ENCODE measurements around the gene ATP2B2. TPM values are rescaled to one million over a fixed set of nuclear protein-coding genes. Genes with fewer than 3 reads are reported as not detected.

ATP2B2 gene
- total and polyA plus RNA-seq, 2 experiments from 2014 or later: 0.42 to 0.63 TPM

GRCh38 chr3:10444511-10444910, 60.9 kb downstream of the ATP2B2 start:
- H3K27me3 Mint-ChIP-seq (ENCODE audit: insufficient read depth, low read depth, poor library complexity): peaks cover 6% of the 10 kb centered on the region
- no peaks in the 10 kb centered on the region for H3K79me2 ChIP-seq (replicated peaks; ENCODE audit: insufficient read depth)
- DNase-seq (ENCODE audit: low spot score) (no peak), ATAC-seq (no peak)
- H3K4me3 Mint-ChIP-seq: no peak overlapping the region
- H3K36me3 ChIP-seq (ENCODE audit: insufficient read depth): no peaks in the 10 kb centered on the region
- H3K9me3 Mint-ChIP-seq: no peaks in the 10 kb centered on the region
- H3K4me1 Mint-ChIP-seq: peaks cover 7% of the 10 kb centered on the region
- H3K36me3 Mint-ChIP-seq (ENCODE audit: low read depth): no peaks in the 10 kb centered on the region
- no peaks in the 10 kb centered on the region for H4K20me1 ChIP-seq (replicated peaks; ENCODE audit: insufficient read depth)
- no peaks in the 10 kb centered on the region for H3K27me3 ChIP-seq (ENCODE audit: insufficient read depth)
- H3K4me3 ChIP-seq: no peak overlapping the region
- no peaks in the 10 kb centered on the region; the same call in 1 of the 2 replicates for H3K4me1 ChIP-seq (ENCODE audit: insufficient read depth)
- H3K27ac Mint-ChIP-seq: no peak overlapping the region
- no peak overlapping the region for H3K4me2 ChIP-seq
- no peak overlapping the region for H3K27ac ChIP-seq (ENCODE audit: low read depth)
- no peaks in the 10 kb centered on the region for H3K9me2 ChIP-seq (ENCODE audit: insufficient read depth)
- H2AFZ ChIP-seq: no peak overlapping the region
- no peaks in the 10 kb centered on the region for H3F3A ChIP-seq (replicated peaks; ENCODE audit: low read depth)
- TF ChIP-seq ZNF462 (CRISPR knock-in tag; IDR thresholded peaks at IDR 0.05): no peak
- no peak for TF ChIP-seq POLR2AphosphoS5 (IDR thresholded peaks at IDR 0.05; ENCODE audit: low read depth)
- TF ChIP-seq ZNF331 (CRISPR knock-in tag; IDR thresholded peaks at IDR 0.05; ENCODE audit: low read depth): no peak
- TF ChIP-seq CTCF (conservative IDR thresholded peaks at IDR 0.05; ENCODE audit: low read depth in 2 of 2): no peak
- no peak for TF ChIP-seq EZH2phosphoT487 (IDR thresholded peaks at IDR 0.05; ENCODE audit: unreplicated experiment)
- TF ChIP-seq ZNF114 (CRISPR knock-in tag; IDR thresholded peaks at IDR 0.05): no peak
- no peak for TF ChIP-seq EZH2 (IDR thresholded peaks at IDR 0.05; ENCODE audit: low read depth, unreplicated experiment)
- TF ChIP-seq STAT1 (IDR thresholded peaks at IDR 0.05; ENCODE audit: unreplicated experiment): no peak
- TF ChIP-seq ETS1 (IDR thresholded peaks at IDR 0.05): no peak
- TF ChIP-seq NANOG (IDR thresholded peaks at IDR 0.05; ENCODE audit: borderline replicate concordance): no peak
- no peak for TF ChIP-seq CREB1 (CRISPR knock-in tag; IDR thresholded peaks at IDR 0.05; ENCODE audit: low read depth)
- TF ChIP-seq JUNB (IDR thresholded peaks at IDR 0.05; ENCODE audit: unreplicated experiment): no peak
- TF ChIP-seq REST (IDR thresholded peaks at IDR 0.05; ENCODE audit: unreplicated experiment): no peak

Measured in GM23338 (cell line).